Measurements from ENCODE around the gene DSC1.

- TF ChIP-seq CTCF (IDR thresholded peaks at IDR 0.05) (no peak), POLR2AphosphoS5 (IDR thresholded peaks at IDR 0.05) (no peak), POLR2A (IDR thresholded peaks at IDR 0.05) (no peak)
Observed at GRCh38 chr18:31189757-31190156, 27.1 kb upstream of the DSC1 start.
